ENCODE measurements around the gene GTPBP4. TPM values are rescaled to one million over a fixed set of nuclear protein-coding genes. Genes with fewer than 3 reads are reported as not detected.
A peak's percentile ranks its signal among the peaks of the same experiment; 100 is the strongest.

Gene GTPBP4
- total RNA-seq, 1 donor from 2014 or later, result 59.2 TPM

DNA sequence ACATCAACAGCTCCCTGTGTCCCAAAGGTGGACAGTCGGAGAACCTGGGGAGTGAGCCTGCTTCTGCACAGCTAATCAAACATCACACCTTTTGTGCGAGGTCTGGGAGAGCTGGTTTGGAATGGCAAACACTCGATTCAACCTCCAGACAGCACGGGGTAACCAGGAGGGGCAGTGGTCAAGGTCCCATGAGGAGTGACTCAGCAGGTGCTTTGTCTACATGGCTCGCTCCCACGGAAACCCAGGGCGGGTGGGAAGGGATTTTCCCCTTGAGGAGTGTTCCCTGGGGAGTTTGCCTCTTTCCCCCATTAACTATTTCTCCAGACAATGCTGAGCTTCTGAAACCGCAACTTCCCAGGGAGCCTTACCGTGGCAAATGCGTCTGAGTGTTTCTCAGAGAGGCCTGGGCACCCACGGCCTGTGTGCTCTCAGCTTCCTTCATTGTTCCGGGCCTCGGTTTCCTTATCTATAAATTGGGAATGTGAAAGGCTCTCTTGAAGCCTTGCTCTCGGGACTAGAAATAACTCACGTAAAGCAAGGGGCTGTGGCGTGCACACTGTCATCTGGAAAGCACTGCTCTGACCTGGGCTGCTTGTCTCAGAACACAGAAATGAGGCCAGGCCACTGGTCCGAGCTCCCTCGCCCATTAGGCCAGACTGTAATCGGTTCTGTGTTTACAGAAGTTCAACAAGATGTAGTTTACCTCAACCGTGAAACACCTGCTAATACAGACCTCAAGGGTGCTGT is 14.0 kb upstream of the GTPBP4 start:
- Histone ChIP-seq H3K27me3 (ENCODE audit: control insufficient read depth, insufficient read depth, low read length) (no peaks in the 10 kb centered on the region), H3K36me3 (ENCODE audit: control insufficient read depth, insufficient read depth, low read length) (no peaks in the 10 kb centered on the region), H3K4me3 (ENCODE audit: low read depth, low read length) (no peak overlapping the region)
- TF ChIP-seq, protein P1, sequence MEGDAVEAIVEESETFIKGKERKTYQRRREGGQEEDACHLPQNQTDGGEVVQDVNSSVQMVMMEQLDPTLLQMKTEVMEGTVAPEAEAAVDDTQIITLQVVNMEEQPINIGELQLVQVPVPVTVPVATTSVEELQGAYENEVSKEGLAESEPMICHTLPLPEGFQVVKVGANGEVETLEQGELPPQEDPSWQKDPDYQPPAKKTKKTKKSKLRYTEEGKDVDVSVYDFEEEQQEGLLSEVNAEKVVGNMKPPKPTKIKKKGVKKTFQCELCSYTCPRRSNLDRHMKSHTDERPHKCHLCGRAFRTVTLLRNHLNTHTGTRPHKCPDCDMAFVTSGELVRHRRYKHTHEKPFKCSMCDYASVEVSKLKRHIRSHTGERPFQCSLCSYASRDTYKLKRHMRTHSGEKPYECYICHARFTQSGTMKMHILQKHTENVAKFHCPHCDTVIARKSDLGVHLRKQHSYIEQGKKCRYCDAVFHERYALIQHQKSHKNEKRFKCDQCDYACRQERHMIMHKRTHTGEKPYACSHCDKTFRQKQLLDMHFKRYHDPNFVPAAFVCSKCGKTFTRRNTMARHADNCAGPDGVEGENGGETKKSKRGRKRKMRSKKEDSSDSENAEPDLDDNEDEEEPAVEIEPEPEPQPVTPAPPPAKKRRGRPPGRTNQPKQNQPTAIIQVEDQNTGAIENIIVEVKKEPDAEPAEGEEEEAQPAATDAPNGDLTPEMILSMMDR (IDR thresholded peaks at IDR 0.05; ENCODE audit: insufficient read depth, low read length, poor library complexity, severe bottlenecking), result no peak
- peak; percentile 61 for DNase-seq (ENCODE audit: low read depth)

DNA sequence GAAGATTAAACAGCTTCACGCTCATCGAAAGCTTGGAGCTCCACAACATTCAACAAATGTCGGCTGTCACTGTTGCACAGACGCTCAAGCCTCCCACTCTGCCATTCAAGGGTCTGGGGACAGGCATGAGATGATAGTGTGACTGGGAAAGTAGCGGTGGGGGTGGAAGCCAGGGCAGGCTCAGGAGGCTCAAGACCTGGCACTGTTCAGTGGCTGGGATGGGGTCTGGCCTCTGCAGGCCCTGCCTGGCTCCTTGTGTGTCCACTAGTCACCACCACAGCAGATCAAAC is 13.5 kb upstream of the GTPBP4 start:
- DNase-seq (ENCODE audit: low read depth), result no peak
- Histone ChIP-seq H3K27me3 (ENCODE audit: control insufficient read depth, insufficient read depth, low read length) (no peaks in the 10 kb centered on the region), H3K4me3 (ENCODE audit: low read depth, low read length) (no peak overlapping the region), H3K36me3 (ENCODE audit: control insufficient read depth, insufficient read depth, low read length) (no peaks in the 10 kb centered on the region)
- TF ChIP-seq, protein P1 (IDR thresholded peaks at IDR 0.05; ENCODE audit: insufficient read depth, low read length, poor library complexity, severe bottlenecking), result no peak

DNA sequence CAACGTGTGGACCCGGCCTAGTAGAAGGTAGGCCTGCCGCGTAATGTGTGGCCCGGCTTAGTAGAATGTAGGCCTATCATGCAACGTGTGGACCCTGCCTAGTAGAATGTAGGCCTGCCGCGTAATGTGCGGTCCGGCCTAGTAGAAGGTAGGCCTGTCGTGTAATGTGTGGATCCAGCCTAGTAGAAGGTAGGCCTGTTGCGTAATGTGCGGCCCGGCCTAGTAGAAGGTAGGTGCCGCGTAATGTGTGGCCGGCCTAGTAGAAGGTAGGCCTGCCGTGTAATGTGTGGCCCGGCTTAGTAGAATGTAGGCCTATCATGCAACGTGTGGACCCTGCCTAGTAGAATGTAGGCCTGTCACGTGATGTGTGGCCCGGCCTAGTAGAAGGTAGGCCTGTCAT is 11.9 kb upstream of the GTPBP4 start:
- Histone ChIP-seq H3K4me3 (ENCODE audit: low read depth, low read length) (no peak overlapping the region), H3K27me3 (ENCODE audit: control insufficient read depth, insufficient read depth, low read length) (no peaks in the 10 kb centered on the region), H3K36me3 (ENCODE audit: control insufficient read depth, insufficient read depth, low read length) (no peaks in the 10 kb centered on the region)
- TF ChIP-seq, protein P1 (IDR thresholded peaks at IDR 0.05; ENCODE audit: insufficient read depth, low read length, poor library complexity, severe bottlenecking), result no peak
- no peak for DNase-seq (ENCODE audit: low read depth)

DNA sequence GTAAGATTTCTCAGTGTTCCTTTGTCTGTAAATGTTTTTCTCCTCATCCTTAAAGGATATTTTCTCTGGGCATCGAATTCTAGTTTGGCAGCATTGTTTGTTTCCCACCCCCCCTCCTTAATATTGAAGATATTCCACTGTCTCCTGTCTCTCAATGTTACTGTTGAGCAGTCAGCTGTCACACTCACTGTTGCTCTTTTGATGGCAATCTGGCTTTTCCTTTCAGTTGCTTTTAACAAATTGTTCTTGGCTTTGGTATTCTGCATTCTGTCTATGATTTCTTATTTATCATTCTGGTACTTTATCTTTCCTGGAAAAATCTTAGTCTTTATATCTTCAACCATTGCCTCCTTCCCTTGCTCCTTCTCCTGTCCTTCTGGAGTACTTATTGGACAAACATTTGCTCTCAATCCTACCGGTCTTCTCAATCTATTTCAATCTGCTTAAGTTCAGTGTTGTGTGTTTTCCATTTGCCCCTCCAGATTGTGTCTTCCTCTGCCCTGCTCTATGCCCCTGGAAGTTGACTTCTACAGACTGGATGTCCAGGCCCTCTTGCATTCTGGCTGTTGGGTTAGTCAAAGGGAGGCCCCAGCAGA is 9.3 kb upstream of the GTPBP4 start:
- Histone ChIP-seq H3K36me3 (ENCODE audit: control insufficient read depth, insufficient read depth, low read length) (no peaks in the 10 kb centered on the region), H3K4me3 (ENCODE audit: low read depth, low read length) (no peak overlapping the region), H3K27me3 (ENCODE audit: control insufficient read depth, insufficient read depth, low read length) (no peaks in the 10 kb centered on the region)
- no peak for DNase-seq (ENCODE audit: low read depth)
- TF ChIP-seq, protein P1 (IDR thresholded peaks at IDR 0.05; ENCODE audit: insufficient read depth, low read length, poor library complexity, severe bottlenecking), result no peak

DNA sequence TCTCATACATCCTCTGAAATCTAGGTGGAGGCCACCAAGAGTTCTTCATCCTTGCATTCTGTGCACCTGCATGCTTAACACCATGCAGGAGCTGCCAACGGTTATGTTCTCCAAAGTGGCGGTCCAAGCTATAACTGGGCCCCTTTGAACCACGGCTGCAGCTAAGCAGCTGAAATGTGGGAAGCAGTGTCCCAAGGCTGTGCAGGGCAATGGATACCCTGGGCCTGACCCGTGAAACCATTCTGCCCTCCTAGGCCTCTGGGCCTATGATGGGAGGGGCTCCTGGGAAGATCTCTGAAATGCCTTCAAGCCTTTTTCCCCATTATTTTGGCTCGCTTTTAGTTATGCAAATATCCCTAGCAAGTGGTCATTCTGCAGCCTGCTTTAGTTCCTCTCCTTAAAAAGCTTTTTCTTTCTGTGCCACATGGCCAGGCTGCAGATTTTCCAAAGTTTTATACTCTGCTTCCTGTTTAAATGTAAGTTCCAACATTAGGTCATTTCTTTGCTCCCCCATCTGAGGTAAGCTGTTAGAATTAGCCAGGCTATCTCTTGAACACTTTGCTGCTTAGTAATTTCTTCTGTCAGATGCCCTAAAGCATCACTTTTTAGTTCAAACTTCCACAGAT is 7.7 kb upstream of the GTPBP4 start:
- Histone ChIP-seq H3K27me3 (ENCODE audit: control insufficient read depth, insufficient read depth, low read length) (no peaks in the 10 kb centered on the region), H3K36me3 (ENCODE audit: control insufficient read depth, insufficient read depth, low read length) (no peaks in the 10 kb centered on the region), H3K4me3 (ENCODE audit: low read depth, low read length) (no peak overlapping the region)
- TF ChIP-seq, protein P1 (IDR thresholded peaks at IDR 0.05; ENCODE audit: insufficient read depth, low read length, poor library complexity, severe bottlenecking), result no peak
- no peak for DNase-seq (ENCODE audit: low read depth)
